NB4 (cell line): ENCODE data around the gene RNF214.

ENCODE experiments used
- POLR2A ChIP-seq: IDR thresholded peaks from 2 replicates; pipeline ENCODE4 v1.6.1; 2011; ENCODE audit warnings: mild to moderate bottlenecking; ENCODE audit not compliant: insufficient read length; ENCODE audit errors: extremely low read depth
- TF ChIP-seq, protein P1 (sequence below): IDR thresholded peaks from one replicate; pipeline ENCODE4 v1.5.1; 2012; ENCODE audit warnings: low read depth, low read length

DNA sequence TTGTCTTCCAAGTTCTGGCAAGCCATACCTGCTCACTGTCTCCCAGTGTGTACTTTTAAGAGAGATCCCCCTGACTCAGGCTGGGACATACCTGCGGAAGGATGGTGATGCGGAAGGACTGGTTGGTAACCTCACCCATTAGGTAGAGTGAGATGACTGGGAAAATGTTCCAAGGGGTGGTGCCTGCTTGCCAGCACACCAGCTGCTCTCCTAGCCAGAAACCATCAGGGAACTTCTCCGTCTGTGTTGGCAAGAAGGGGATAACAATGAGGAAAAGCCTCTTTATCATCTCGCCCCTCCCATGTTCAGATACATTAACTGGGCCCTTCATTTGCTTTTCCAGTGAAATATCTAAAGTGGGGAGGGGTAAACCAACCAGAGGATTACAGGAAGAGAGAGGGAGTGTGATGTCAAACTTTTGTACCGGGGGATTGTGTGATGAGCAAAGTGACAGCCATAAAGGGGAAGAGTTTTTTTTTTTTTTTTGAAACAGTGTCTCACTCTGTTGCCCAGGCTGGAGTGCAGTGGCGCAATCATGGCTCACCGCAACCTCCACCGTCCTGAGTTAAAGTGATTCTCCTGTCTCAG is 58.4 kb downstream of the RNF214 start, which contains the start of gene BACE1-AS:
- TF ChIP-seq, protein P1, sequence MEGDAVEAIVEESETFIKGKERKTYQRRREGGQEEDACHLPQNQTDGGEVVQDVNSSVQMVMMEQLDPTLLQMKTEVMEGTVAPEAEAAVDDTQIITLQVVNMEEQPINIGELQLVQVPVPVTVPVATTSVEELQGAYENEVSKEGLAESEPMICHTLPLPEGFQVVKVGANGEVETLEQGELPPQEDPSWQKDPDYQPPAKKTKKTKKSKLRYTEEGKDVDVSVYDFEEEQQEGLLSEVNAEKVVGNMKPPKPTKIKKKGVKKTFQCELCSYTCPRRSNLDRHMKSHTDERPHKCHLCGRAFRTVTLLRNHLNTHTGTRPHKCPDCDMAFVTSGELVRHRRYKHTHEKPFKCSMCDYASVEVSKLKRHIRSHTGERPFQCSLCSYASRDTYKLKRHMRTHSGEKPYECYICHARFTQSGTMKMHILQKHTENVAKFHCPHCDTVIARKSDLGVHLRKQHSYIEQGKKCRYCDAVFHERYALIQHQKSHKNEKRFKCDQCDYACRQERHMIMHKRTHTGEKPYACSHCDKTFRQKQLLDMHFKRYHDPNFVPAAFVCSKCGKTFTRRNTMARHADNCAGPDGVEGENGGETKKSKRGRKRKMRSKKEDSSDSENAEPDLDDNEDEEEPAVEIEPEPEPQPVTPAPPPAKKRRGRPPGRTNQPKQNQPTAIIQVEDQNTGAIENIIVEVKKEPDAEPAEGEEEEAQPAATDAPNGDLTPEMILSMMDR, result no peak
- TF ChIP-seq POLR2A, result no peak
